BLaER1 treated with 17β-estradiol and CSF1 and Interleukin-3, amounts not matched to agents 10 nM and 100 nM (cell line): Measurements from ENCODE around the gene TLCD3B.

Experiments
- H3K27ac ChIP-seq, 11 experiments: shearing (Covaris generic); formaldehyde crosslinking; 2 replicates each; pipeline ENCODE4 v1.8.1; 2022
- H3K27me3 ChIP-seq, 11 experiments: shearing (Covaris generic); formaldehyde crosslinking; 2 replicates each; pipeline ENCODE4 v1.8.1; 2022
- H3K36me3 ChIP-seq, 11 experiments: shearing (Covaris generic); formaldehyde crosslinking; 2 replicates each; pipeline ENCODE4 v1.8.1; 2022
- H3K4me1 ChIP-seq, 10 experiments: shearing (Covaris generic); formaldehyde crosslinking; 2 replicates each; pipeline ENCODE4 v1.8.1; 2022
- H3K4me2 ChIP-seq, 11 experiments: shearing (Covaris generic); formaldehyde crosslinking; 2 replicates each; pipeline ENCODE4 v1.8.1; 2022
- H3K4me3 ChIP-seq, 10 experiments: shearing (Covaris generic); formaldehyde crosslinking; 2 replicates each; pipeline ENCODE4 v1.8.1; 2022
- H3K9ac ChIP-seq, 11 experiments: shearing (Covaris generic); formaldehyde crosslinking; 2 replicates each; pipeline ENCODE4 v1.8.1; 2022
- H3K9me3 ChIP-seq, 11 experiments: shearing (Covaris generic); formaldehyde crosslinking; replicated peaks in 1 of 11; 2 replicates each; pipeline ENCODE4 v1.8.1; 2022
- H4K20me1 ChIP-seq, 11 experiments: shearing (Covaris generic); formaldehyde crosslinking; 2 replicates each; pipeline ENCODE4 v1.8.1; 2022
- Cebpa-rat ChIP-seq, 11 experiments: shearing (Covaris generic); IDR thresholded peaks; 2 replicates each; pipeline ENCODE4 v1.8.1; 2022

Gene TLCD3B

GRCh38 chr16:29988346-29989075, 42.6 kb downstream of the TLCD3B start:
- Histone ChIP-seq H3K4me3 (no peak overlapping the region), H3K9me3 (no peaks in the 10 kb centered on the region), H3K27me3 (no peaks in the 10 kb centered on the region), H3K9ac (peak overlapping the region in 4 of 11 experiments; percentile 1 to 19 (median 8); a peak in 2 of 22 replicates), H3K4me1 (peaks cover 5 to 16% (median 10%) of the 10 kb centered on the region in 10 experiments), H3K4me2 (no peak overlapping the region), H4K20me1 (peaks cover 0 to 90% (median 13%) of the 10 kb centered on the region in 11 experiments; a peak in 13 of 22 replicates), H3K27ac (no peak overlapping the region), H3K36me3 (peaks cover 98 to 100% (median 100%) of the 10 kb centered on the region in 11 experiments)
- TF ChIP-seq Cebpa-rat (IDR thresholded peaks at IDR 0.05): no peak

GRCh38 chr16:29987371-29988085, 43.5 kb downstream of the TLCD3B start:
- Histone ChIP-seq H3K27me3 (no peaks in the 10 kb centered on the region), H3K4me3 (no peak overlapping the region), H3K9ac (peak overlapping the region in 2 of 11 experiments; percentile 6 to 29; a peak in 2 of 22 replicates)

GRCh38 chr16:29986931-29987330, 44.1 kb downstream of the TLCD3B start:
- Histone ChIP-seq H3K27ac (no peak overlapping the region), H3K36me3 (peaks cover 98 to 100% (median 100%) of the 10 kb centered on the region in 11 experiments), H3K9ac (no peak overlapping the region), H4K20me1 (peaks cover 0 to 92% (median 8%) of the 10 kb centered on the region in 11 experiments; a peak in 12 of 22 replicates), H3K27me3 (no peaks in the 10 kb centered on the region), H3K4me3 (no peak overlapping the region), H3K4me1 (no peaks in the 10 kb centered on the region), H3K9me3 (no peaks in the 10 kb centered on the region), H3K4me2 (no peak overlapping the region)
- TF ChIP-seq Cebpa-rat (IDR thresholded peaks at IDR 0.05): no peak

More at GRCh38 chr16:29987371-29988085, 43.5 kb downstream of the TLCD3B start:
- Histone ChIP-seq H3K4me2 (no peak overlapping the region), H3K27ac (no peak overlapping the region), H3K36me3 (peaks cover 98 to 100% (median 100%) of the 10 kb centered on the region in 11 experiments), H3K9me3 (no peaks in the 10 kb centered on the region), H4K20me1 (peaks cover 0 to 90% (median 10%) of the 10 kb centered on the region in 11 experiments; a peak in 12 of 22 replicates), H3K4me1 (peaks cover 0 to 6% (median under 1%) of the 10 kb centered on the region in 10 experiments; a peak in 10 of 20 replicates)
- TF ChIP-seq Cebpa-rat (IDR thresholded peaks at IDR 0.05): no peak

DNA sequence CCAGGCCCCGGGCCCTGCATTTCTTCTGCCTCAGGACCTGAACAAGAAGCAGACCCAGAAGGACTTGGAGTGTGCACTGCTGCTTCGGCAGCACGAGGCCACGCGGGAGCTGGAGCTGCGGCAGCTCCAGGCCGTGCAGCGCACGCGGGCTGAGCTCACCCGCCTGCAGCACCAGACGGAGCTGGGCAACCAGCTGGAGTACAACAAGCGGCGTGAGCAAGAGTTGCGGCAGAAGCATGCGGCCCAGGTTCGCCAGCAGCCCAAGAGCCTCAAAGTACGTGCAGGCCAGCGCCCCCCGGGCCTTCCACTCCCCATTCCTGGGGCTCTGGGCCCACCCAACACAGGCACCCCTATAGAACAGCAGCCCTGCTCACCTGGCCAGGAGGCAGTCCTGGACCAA, 44.8 kb downstream of the TLCD3B start:
- H4K20me1 ChIP-seq: peaks cover 0 to 89% (median 8%) of the 10 kb centered on the region in 11 experiments; a peak in 11 of 22 replicates
- no peaks in the 10 kb centered on the region for H3K9me3 ChIP-seq
- H3K4me1 ChIP-seq: no peaks in the 10 kb centered on the region
- peaks cover 98 to 100% (median 100%) of the 10 kb centered on the region in 11 experiments for H3K36me3 ChIP-seq
- H3K4me3 ChIP-seq: no peak overlapping the region
- no peak overlapping the region for H3K27ac ChIP-seq
- no peak overlapping the region for H3K4me2 ChIP-seq
- no peak for TF ChIP-seq Cebpa-rat (IDR thresholded peaks at IDR 0.05)
- peak overlapping the region in 2 of 11 experiments; percentile 15 to 37; a peak in 1 of 22 replicates for H3K9ac ChIP-seq
- no peaks in the 10 kb centered on the region for H3K27me3 ChIP-seq

DNA sequence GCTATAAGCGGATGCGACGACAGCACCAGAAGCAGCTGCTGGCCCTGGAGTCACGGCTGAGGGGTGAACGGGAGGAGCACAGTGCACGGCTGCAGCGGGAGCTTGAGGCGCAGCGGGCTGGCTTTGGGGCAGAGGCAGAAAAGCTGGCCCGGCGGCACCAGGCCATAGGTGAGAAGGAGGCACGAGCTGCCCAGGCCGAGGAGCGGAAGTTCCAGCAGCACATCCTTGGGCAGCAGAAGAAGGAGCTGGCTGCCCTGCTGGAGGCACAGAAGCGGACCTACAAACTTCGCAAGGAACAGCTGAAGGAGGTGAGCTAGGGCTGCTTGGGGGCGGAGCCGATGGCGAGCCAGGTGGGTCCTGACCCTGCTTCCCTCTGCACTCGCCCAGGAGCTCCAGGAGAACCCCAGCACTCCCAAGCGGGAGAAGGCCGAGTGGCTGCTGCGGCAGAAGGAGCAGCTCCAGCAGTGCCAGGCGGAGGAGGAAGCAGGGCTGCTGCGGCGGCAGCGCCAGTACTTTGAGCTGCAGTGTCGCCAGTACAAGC, 45.7 kb downstream of the TLCD3B start:
- Histone ChIP-seq H3K36me3 (peaks cover 100% of the 10 kb centered on the region in 11 experiments), H4K20me1 (peaks cover 0 to 86% (median 8%) of the 10 kb centered on the region in 11 experiments; a peak in 11 of 22 replicates), H3K27ac (no peak overlapping the region), H3K4me3 (no peak overlapping the region), H3K4me2 (no peak overlapping the region), H3K4me1 (no peaks in the 10 kb centered on the region), H3K27me3 (no peaks in the 10 kb centered on the region), H3K9ac (no peak overlapping the region; a peak in 2 of 22 replicates), H3K9me3 (no peaks in the 10 kb centered on the region)
- TF ChIP-seq Cebpa-rat (IDR thresholded peaks at IDR 0.05): no peak

DNA sequence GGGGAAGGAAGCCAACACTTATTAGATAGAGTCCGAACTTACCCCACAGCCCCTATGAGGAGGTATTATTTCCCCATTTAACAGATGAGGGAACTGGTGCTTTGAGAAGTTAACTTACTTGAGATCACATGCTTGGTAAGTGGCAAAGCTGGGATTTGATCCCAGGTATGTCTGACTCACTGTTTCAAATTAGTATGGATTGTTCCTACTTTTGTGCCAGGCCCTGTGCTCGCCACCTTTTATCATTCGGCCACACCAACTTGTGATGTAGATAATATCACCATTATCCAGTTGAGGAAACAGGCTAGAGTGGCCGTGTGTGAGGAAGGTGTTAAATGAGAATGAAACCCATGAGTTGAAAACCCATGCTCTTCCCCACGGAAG, 46.3 kb downstream of the TLCD3B start:
- no peak for TF ChIP-seq Cebpa-rat (IDR thresholded peaks at IDR 0.05)
- peak overlapping the region in 1 of 11 experiments; percentile 41; a peak in 1 of 22 replicates for H3K9ac ChIP-seq
- no peak overlapping the region for H3K4me3 ChIP-seq
- peaks cover 100% of the 10 kb centered on the region in 11 experiments for H3K36me3 ChIP-seq
- H3K9me3 ChIP-seq: no peaks in the 10 kb centered on the region
- no peak overlapping the region for H3K4me2 ChIP-seq
- H3K27me3 ChIP-seq: no peaks in the 10 kb centered on the region
- no peaks in the 10 kb centered on the region for H3K4me1 ChIP-seq
- H3K27ac ChIP-seq: no peak overlapping the region
- peaks cover 0 to 90% (median 10%) of the 10 kb centered on the region in 11 experiments; a peak in 11 of 22 replicates for H4K20me1 ChIP-seq

GRCh38 chr16:29984137-29984763, 46.8 kb downstream of the TLCD3B start:
- TF ChIP-seq Cebpa-rat (IDR thresholded peaks at IDR 0.05): no peak
- Histone ChIP-seq H3K9ac (peak overlapping the region in 4 of 11 experiments; percentile 19 to 51 (median 32); a peak in 4 of 22 replicates), H3K27ac (0 out of 22 replicates have a peak overlapping the region, but pooled peaks of 1 of the 11 experiments have one; percentile 7)

DNA sequence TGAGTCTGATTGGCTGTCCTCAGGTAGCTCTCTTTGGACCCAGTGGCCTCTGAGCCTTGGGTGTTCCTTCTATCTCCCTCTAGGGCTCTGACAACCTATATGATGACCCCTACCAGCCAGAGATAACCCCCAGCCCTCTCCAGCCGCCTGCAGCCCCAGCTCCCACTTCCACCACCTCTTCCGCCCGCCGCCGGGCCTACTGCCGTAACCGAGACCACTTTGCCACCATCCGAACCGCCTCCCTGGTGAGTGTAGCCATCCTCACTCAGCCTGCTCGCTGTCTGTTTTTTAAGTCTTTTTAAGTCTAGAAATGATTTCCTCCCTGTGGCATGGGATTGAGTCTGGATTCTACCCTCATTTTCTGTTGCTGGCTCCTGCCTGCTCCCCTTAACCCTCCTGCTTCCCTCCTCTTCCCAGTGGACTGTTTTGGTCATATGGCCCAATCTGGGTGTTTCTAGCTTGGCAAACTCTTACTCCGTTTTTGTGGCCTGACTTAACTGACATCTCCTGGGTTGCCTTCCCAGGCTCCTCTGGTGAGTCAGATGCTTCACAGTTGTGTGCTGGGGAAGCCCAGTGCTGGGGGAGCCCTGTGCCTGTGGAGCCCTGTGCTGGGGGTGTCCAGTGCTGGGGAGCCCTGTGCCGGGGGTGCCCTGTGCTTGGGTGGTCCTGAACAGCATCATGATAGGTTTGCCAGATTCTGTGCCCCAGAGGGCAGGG, 47.5 kb downstream of the TLCD3B start:
- H3K9me3 ChIP-seq: no peaks in the 10 kb centered on the region
- peak overlapping the region in 4 of 11 experiments; percentile 11 to 51 (median 20); a peak in 3 of 22 replicates for H3K9ac ChIP-seq
- H3K27me3 ChIP-seq: no peaks in the 10 kb centered on the region
- peaks cover 100% of the 10 kb centered on the region in 11 experiments for H3K36me3 ChIP-seq
- peaks cover 0 to 3% (median under 1%) of the 10 kb centered on the region in 10 experiments; a peak in 5 of 20 replicates for H3K4me1 ChIP-seq
- peaks cover 0 to 91% (median 15%) of the 10 kb centered on the region in 11 experiments; a peak in 17 of 22 replicates for H4K20me1 ChIP-seq
- 0 out of 22 replicates have a peak overlapping the region, but pooled peaks of 1 of the 11 experiments have one; percentile 7 for H3K27ac ChIP-seq
- no peak overlapping the region for H3K4me3 ChIP-seq
- TF ChIP-seq Cebpa-rat (IDR thresholded peaks at IDR 0.05): no peak
- H3K4me2 ChIP-seq: no peak overlapping the region

More at GRCh38 chr16:29984137-29984763, 46.8 kb downstream of the TLCD3B start:
- no peaks in the 10 kb centered on the region for H3K27me3 ChIP-seq
- H4K20me1 ChIP-seq: peaks cover 0 to 90% (median 8%) of the 10 kb centered on the region in 11 experiments; a peak in 12 of 22 replicates
- H3K4me1 ChIP-seq: no peaks in the 10 kb centered on the region
- H3K4me2 ChIP-seq: no peak overlapping the region
- no peaks in the 10 kb centered on the region for H3K9me3 ChIP-seq
- peaks cover 100% of the 10 kb centered on the region in 11 experiments for H3K36me3 ChIP-seq
- H3K4me3 ChIP-seq: no peak overlapping the region
